SK-N-MC (cell line): ENCODE results near the gene PRSS56.

Source experiments
- EZH2 ChIP-seq: fragments of 200-600 bp; sonication (generic); IDR thresholded peaks from one replicate; pipeline ENCODE4 v1.6.1; 2017; ENCODE audit warnings: antibody characterized with exemption
- POLR2AphosphoS5 ChIP-seq: IDR thresholded peaks from 2 replicates; pipeline ENCODE4 v1.6.1; 2012; ENCODE audit warnings: mild to moderate bottlenecking, low read depth, low read length, borderline replicate concordance

DNA sequence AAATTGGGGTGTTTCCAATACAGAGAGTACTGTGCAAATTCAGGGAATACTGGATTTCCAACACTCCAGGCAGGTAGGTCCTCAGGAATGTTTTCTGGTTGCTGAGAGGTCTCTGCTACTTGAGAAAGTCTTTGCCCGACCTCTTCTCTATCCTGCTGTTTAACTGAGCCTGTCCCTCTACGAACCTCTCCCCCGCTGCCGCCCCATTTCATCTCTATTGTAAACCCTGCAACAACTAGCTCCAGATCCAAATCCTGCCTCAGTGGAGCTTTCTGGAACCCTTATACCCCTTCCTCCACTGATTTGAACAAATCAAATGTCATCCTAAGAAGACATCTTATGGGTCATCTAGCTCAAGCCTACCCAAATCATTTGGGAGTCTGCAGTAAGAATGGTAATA is 31.6 kb downstream of the PRSS56 start:
- TF ChIP-seq EZH2 (no peak), POLR2AphosphoS5 (no peak)
